Ramos (cell line): ENCODE results near the gene FIP1L1.
"Not testable (repeated sequence)": the region's sequence is repeated elsewhere in the genome, so short reads cannot be mapped to it uniquely, and the experiment has no call there.

Source experiments
- in situ Hi-C: fragments of 300-500 bp; cut with MboI; formaldehyde crosslinking; loops from one replicate; pipeline ENCODE4 v1.14.3; 2022; ENCODE audit warnings: low sequenced_read_pairs; ENCODE audit not compliant: unreplicated experiment

The FIP1L1 gene, protein sequence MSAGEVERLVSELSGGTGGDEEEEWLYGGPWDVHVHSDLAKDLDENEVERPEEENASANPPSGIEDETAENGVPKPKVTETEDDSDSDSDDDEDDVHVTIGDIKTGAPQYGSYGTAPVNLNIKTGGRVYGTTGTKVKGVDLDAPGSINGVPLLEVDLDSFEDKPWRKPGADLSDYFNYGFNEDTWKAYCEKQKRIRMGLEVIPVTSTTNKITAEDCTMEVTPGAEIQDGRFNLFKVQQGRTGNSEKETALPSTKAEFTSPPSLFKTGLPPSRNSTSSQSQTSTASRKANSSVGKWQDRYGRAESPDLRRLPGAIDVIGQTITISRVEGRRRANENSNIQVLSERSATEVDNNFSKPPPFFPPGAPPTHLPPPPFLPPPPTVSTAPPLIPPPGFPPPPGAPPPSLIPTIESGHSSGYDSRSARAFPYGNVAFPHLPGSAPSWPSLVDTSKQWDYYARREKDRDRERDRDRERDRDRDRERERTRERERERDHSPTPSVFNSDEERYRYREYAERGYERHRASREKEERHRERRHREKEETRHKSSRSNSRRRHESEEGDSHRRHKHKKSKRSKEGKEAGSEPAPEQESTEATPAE

DNA sequence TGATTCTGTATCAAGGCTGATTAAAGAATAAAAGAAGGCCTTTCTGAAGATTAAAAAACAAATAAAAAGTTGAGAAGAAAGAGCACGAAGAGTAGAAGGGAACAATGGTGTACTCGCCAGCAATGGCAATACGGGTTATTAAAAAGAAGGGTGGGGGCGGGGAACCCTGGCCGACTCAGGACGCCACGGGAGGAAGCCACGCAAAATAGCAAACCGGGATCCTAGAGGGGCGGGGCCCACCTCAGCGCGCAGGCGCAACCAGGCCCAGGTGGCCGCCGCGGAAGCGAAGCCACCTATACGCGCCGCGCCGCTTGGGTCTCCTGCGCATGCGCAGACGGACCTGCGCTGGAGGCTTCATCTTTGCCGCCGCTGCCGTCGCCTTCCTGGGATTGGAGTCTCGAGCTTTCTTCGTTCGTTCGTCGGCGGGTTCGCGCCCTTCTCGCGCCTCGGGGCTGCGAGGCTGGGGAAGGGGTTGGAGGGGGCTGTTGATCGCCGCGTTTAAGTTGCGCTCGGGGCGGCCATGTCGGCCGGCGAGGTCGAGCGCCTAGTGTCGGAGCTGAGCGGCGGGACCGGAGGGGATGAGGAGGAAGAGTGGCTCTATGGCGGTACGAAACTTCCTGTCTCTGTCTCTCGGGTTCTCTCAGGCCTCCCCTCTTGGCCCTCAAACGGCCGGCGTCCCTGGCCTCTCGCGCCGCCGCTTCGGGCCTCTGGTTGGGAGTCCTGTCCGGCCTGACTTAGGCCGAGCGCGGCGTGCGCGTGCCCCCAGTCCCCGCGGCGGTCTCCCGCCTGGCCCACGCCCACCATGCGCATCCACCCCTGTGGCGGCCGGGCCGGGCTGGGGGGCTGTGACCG, at the start of gene FIP1L1:
TSS of gene FIP1L1 (plus strand) at position 323 of the 852 bp plus-strand sequence. CDS start at position 521, 198 bp downstream.
- in situ Hi-C loops, result no loop called here

GRCh38 chr4:53334916-53335315, 42.5 kb upstream of the FIP1L1 start:
- in situ Hi-C loops, result not testable (repeated sequence)

DNA sequence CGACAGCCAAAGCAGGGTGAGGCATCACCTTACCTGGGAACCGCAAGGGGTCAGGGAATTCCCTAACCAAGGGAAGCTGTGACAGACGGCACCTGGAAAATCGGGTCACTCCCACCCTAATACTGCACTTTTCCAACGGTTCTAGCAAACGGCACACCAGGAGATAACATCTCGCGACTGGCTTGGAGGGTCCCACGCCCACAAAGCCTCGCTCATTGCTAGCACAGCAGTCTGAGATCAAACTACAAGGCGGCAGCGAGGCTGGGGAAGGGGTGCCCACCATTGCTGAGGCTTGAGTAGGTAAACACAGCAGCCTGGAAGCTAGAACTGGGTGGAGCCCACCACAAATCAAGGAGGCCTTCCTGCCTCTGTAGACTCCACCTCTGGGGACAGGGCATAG, 37.3 kb upstream of the FIP1L1 start:
- in situ Hi-C loops, result not testable (repeated sequence)

- in situ Hi-C loops, result not testable (repeated sequence)
Measured at GRCh38 chr4:53346392-53346791, 31.0 kb upstream of the FIP1L1 start.

- in situ Hi-C loops, result no loop called here
Measured at GRCh38 chr4:53346920-53347852, 30.3 kb upstream of the FIP1L1 start.

GRCh38 chr4:53348046-53348445, 29.4 kb upstream of the FIP1L1 start:
- in situ Hi-C loops, result no loop called here

DNA sequence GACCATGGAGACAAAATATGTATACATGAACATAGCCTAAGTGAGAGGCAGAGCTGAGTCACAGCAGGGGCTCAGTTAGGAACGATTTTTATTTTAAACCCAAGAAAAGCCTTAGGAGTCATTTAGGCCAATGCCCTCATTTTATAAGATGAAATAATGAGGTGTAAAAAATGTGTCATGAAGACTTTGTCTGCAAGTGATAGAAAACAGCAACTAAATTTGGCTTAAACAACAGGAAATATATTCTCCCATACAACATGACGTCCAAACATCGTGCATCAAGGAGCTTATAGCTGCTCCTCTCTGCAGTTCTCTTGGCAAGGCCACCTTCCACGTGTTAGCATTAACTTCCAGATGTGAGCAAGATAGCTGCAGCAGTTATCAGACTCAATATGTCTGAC, 28.4 kb upstream of the FIP1L1 start:
- in situ Hi-C loops, result no loop called here

GRCh38 chr4:53354012-53354722, 23.3 kb upstream of the FIP1L1 start:
- in situ Hi-C loops, result no loop called here

DNA sequence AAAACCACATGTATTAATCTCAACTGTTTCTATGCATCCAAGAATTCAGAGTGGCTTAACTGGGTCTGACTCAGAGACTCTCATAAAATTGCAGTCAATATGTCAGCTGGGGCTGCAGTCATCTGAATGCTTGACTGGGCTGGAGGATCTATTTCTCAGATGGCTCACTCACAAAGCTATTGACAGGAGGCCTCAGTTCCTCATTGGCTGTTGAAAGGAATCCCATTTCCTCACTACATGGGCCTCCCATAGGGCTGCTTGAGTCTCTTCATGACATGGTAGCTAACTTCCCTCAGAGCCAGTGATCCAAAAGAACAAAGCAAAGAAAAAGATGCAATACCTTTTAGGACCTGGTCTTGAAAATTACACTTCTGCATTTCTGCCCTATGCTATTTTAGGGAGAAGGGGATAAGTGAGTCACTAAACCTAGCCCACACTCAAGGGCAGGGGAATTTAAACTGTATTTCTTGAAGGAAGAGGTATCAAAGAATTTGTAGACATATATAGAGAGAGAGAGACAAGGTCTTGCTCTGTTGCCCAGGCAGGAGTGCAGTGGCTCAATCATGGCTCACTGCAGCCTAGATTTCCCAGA, 21.4 kb upstream of the FIP1L1 start:
- in situ Hi-C loops, result no loop called here

DNA sequence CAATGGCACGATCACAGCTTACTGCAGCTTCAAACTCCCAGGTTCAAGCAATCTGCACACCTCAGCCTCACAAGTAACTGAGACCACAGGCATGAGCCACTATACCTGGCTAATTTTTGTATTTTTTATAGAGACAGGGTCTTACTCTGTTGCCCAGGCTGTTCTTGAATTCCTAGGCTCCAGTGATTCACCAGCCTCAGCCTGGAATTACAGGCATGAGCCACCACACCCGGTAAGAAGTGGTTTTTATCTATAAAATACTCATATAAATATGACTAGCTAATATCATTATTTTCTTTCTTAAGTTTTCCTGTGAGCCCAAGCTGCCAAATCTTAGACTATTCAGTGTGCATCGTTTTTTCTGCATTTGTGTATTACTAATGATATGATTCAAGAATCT, 16.0 kb upstream of the FIP1L1 start:
- in situ Hi-C loops, result no loop called here

- in situ Hi-C loops, result no loop called here
Measured at GRCh38 chr4:53362093-53362492, 15.3 kb upstream of the FIP1L1 start.

DNA sequence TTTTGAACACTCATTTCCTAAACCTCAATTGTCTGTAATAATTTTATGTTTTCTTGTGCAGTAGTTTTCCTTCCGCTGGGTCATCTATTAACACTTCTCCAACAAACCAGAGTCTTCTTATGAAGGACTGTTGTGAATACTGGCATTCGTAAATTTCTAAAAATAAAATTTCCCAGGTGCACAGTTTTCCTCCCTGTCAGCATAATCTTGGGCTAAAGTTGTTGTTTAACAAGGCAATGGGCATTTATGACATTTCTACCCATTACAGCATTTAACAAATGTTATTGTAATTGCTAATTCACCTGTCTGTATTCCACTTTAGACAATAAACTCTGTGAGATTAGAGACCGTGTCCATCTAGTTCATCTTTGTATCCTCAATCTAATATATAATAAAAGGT, 12.8 kb upstream of the FIP1L1 start:
- in situ Hi-C loops, result no loop called here

GRCh38 chr4:53365121-53365485, 12.3 kb upstream of the FIP1L1 start:
- in situ Hi-C loops, result no loop called here

DNA sequence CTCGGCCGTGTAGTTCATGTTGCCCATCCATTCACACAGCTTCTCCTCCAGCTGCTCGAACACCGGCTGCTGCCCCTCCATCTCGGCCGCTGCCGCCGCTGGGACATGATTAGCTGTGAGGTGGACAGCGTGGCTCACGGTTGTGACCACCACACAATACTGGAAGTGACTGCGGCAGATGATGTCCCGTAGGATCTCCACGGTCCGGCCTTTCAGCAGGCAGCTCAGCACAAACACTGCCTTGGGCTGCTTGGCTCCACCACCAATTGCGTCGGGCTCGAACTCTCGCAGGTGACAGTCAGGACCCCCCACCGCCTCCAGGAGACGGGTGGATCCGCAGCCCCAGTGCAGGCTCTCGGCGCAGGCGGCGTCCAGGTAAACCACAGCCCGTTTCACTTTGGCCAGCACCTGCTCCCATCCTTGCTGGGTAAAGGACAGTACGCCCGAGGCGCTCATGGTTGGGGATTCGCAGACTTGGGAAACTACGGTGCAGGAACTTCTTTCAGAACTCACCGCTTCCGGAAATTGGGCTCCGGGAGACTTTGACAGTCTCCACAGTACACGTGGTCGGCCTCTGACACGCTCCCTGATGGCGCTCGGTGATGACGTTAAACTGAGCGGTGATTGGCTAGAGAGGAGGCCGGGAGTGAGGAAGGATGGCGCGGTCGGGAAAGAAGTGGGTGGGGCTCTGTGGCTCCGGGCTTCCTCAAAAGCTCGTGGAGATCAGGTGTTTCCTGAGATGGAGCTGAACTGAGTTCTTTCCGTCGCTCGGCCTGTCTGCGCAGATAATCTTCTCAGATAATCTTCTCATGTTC, 11.7 kb upstream of the FIP1L1 start, which contains the start of gene SCFD2:
TSS of gene SCFD2 (minus strand) at position 576 of the 815 bp plus-strand sequence.
- in situ Hi-C loops, result no loop called here

DNA sequence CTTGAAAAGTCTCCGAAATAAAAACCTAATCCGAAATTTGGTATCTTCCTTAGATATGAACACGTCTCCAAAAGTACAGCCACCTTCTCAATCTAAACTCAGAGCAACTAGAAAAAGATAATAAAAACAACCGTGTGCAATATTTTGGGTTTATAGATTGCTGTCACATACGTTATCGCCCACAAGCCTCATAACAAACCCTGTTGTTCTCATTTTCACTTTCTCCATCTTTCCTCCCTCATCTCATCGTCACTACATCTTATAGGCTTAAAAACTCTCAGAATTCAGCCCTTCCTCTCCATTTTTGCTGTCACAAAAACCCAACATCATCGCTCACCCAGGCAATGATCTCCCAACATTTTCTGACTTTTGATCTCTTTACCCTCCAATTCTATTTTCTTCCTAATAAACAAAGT, 11.1 kb upstream of the FIP1L1 start:
- in situ Hi-C loops, result no loop called here

- in situ Hi-C loops, result no loop called here
Measured at GRCh38 chr4:53367721-53368120, 9.7 kb upstream of the FIP1L1 start.

DNA sequence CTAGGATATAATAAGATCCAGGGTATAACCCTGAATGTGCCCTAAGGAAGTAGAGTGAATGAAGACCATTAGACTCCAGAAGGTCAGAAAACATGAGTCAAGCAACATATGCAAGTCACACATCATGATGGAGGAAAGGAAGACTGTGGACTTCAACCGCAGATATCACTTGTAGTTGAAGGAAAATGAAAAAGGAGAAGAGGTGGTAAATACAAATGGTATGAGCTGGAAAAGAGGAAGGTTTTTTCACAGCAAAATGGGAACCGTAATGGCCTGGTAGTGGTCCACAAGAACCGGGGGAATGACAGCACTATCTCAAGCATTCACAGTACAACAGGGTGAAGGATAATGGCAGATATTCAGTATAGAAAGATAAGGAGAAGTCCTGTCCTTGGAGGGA, 6.4 kb upstream of the FIP1L1 start:
- in situ Hi-C loops, result no loop called here
